GM12892 (cell line): Measurements from ENCODE around the gene USP47.

ENCODE experiments used
- POLR2A ChIP-seq: IDR thresholded peaks from 2 replicates; pipeline ENCODE4 v1.6.1; 2011; ENCODE audit warnings: low read depth, low read length, control low read depth
- POLR2AphosphoS5 ChIP-seq: IDR thresholded peaks from 2 replicates; pipeline ENCODE4 v1.6.1; 2011; ENCODE audit warnings: low read depth, low read length, control low read depth

DNA sequence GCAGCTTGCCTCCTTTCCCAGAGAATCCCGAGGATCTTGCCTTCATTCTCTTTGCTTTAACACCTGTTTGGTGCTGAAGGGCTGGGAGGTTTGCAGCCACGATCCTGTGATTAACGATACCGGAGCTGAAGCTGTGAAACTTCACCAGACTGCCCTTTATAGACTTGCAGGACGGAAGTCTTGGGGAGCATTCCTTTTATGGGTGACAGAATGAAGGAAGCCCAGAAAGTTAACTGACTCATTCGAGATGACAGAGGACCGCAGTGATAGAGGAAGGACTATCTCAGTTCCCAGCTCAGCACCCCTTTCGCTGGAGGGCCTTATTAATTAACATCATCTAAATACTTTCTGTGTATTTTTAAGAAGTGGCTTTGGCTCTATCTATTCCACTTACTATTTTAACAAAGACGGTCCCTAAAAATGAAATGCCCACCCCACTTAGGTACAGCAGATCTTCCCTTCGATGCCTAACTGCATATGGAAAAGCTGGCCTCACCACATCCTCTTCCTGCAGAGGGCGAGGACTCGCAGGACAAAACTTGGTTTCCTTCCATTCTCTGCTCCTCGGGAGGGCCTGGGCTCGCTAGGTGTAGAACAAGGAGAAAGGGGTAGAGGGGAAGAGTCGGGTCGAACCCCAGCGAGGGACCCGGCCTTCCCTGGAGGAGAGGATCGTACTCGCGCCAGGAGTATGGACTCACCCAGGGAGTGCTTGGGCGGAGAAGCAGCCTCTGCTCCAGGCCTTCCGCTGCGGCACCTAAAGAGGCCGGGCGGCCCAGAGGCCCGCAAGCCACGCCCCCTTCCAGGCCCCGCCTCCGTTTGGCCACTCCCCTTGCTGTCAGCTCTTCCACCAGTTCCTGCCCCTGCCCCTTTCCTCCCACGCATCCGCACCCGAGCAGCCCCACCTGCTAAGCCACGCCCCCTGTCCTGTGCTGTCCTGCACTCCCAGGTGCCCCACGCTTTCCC is 30.7 kb upstream of the USP47 start:
- TF ChIP-seq POLR2AphosphoS5 = no peak
- no peak for TF ChIP-seq POLR2A
